ENCODE results near the gene NRP2.

Gene NRP2

GRCh38 chr2:205658572-205658971, 23.7 kb upstream of the NRP2 start:
- DNase-seq (ENCODE audit: low spot score), result no peak

GRCh38 chr2:205659922-205660321, 22.4 kb upstream of the NRP2 start:
- DNase-seq (ENCODE audit: low spot score), result no peak

- DNase-seq (ENCODE audit: low spot score), result no peak
Measured at GRCh38 chr2:205660521-205661124, 21.7 kb upstream of the NRP2 start.

- no peak for DNase-seq (ENCODE audit: low spot score)
Measured at GRCh38 chr2:205661281-205661680, 21.0 kb upstream of the NRP2 start.

GRCh38 chr2:205662206-205662965, 19.9 kb upstream of the NRP2 start:
- no peak for DNase-seq (ENCODE audit: low spot score)

GRCh38 chr2:205665791-205666190, 16.5 kb upstream of the NRP2 start:
- no peak for DNase-seq (ENCODE audit: low spot score)

GRCh38 chr2:205670292-205670691, 12.0 kb upstream of the NRP2 start:
- DNase-seq (ENCODE audit: low spot score), result no peak

- DNase-seq (ENCODE audit: low spot score), result no peak
Measured at GRCh38 chr2:205673312-205673711, 9.0 kb upstream of the NRP2 start.

- DNase-seq (ENCODE audit: low spot score), result peak; percentile 58
Measured at GRCh38 chr2:205675861-205676516, 6.3 kb upstream of the NRP2 start.

- DNase-seq (ENCODE audit: low spot score), result no peak
Measured at GRCh38 chr2:205678541-205679142, 3.7 kb upstream of the NRP2 start.

- no peak for DNase-seq (ENCODE audit: low spot score)
Measured at GRCh38 chr2:205679410-205680009, 2.8 kb upstream of the NRP2 start.

GRCh38 chr2:205680067-205680466, 2.2 kb upstream of the NRP2 start:
- peak; percentile 82 for DNase-seq (ENCODE audit: low spot score)

- no peak for DNase-seq (ENCODE audit: low spot score)
Measured at GRCh38 chr2:205680903-205681302, 1.4 kb upstream of the NRP2 start.

- DNase-seq (ENCODE audit: low spot score), result peak; percentile 16
Measured at GRCh38 chr2:205681401-205682238, 681 bp upstream of the NRP2 start.

GRCh38 chr2:205682971-205683501, 735 bp downstream of the NRP2 start:
- no peak for DNase-seq (ENCODE audit: low spot score)

- no peak for DNase-seq (ENCODE audit: low spot score)
Measured at GRCh38 chr2:205683502-205684367, 1.4 kb downstream of the NRP2 start.

GRCh38 chr2:205684871-205685313, 2.6 kb downstream of the NRP2 start:
- no peak for DNase-seq (ENCODE audit: low spot score)

GRCh38 chr2:205685314-205686055, 3.2 kb downstream of the NRP2 start:
- no peak for DNase-seq (ENCODE audit: low spot score)

- DNase-seq (ENCODE audit: low spot score), result no peak
Measured at GRCh38 chr2:205686056-205686782, 3.9 kb downstream of the NRP2 start.
